ENCODE data around the gene KRTAP2-1.
A peak's percentile ranks its signal among the peaks of the same experiment; 100 is the strongest.
"Not testable (repeated sequence)": the region's sequence is repeated elsewhere in the genome, so short reads cannot be mapped to it uniquely, and the experiment has no call there.

KRTAP2-1 gene

DNA sequence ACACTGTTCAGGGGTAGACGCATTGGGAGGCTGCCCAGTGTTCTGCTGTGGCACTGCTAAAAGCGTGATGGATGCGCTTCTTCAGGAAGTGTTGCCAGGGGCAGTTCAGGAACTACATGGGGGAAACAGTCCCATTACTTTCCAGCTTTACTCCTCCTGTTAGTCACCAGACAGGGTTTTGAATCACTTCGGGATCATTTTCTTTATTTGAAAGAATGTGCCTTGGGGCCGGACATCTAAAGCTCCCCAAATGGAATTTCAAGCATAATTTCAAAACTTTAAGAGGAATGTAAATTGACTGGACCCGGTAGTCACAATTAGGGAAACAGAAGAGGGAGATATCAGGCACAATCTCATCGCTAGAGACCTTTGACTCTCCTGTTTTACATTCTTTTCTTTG is 1.3 kb upstream of the KRTAP2-1 start:
- Histone ChIP-seq H3K27ac (peak overlapping the region; percentile 81), H3K4me3 (peak overlapping the region; percentile 55), H3K9me3 (ENCODE audit: low read depth, low read length) (peaks cover 3% of the 10 kb centered on the region; the same call in 1 of the 2 replicates), H3K9ac (ENCODE audit: insufficient read length) (peak overlapping the region; percentile 46), H3K36me3 (ENCODE audit: insufficient read depth, low read length) (no peaks in the 10 kb centered on the region)
- DNase-seq (ENCODE audit: low read depth, low spot score) = no peak
- TF ChIP-seq FOXP2 (optimal IDR thresholded peaks at IDR 0.05; ENCODE audit: control extremely low read depth, extremely low read length, insufficient read depth) (no peak), EZH2 (IDR thresholded peaks at IDR 0.05) (no peak), POLR2AphosphoS5 (IDR thresholded peaks at IDR 0.05; ENCODE audit: borderline replicate concordance, low read depth, low read length) (no peak)

- no peak overlapping the region for H3K9ac ChIP-seq (ENCODE audit: insufficient read length)
Measured at GRCh38 chr17:41042953-41043352, 4.2 kb downstream of the KRTAP2-1 start.

GRCh38 chr17:41040783-41041571 is 6.1 kb downstream of the KRTAP2-1 start, which contains the start of gene KRTAP1-1:
KRTAP1-1 (minus strand) TSS chr17:41041450; CDS start chr17:41041397, 53 bp downstream.
- H3K27ac ChIP-seq; H3K36me3 ChIP-seq (ENCODE audit: insufficient read depth, low read length); H3K9ac ChIP-seq (ENCODE audit: insufficient read length); H3K4me3 ChIP-seq; DNase-seq (ENCODE audit: low read depth, low spot score); H3K9me3 ChIP-seq (ENCODE audit: low read depth, low read length): not testable (repeated sequence)

More at GRCh38 chr17:41042953-41043352, 4.2 kb downstream of the KRTAP2-1 start:
- no peak for TF ChIP-seq POLR2AphosphoS5 (IDR thresholded peaks at IDR 0.05; ENCODE audit: borderline replicate concordance, low read depth, low read length)
- TF ChIP-seq FOXP2 (optimal IDR thresholded peaks at IDR 0.05; ENCODE audit: control extremely low read depth, extremely low read length, insufficient read depth) = no peak
- TF ChIP-seq EZH2 (IDR thresholded peaks at IDR 0.05) = no peak
- Histone ChIP-seq H3K4me3 (no peak overlapping the region), H3K9me3 (ENCODE audit: low read depth, low read length) (peaks cover 6% of the 10 kb centered on the region; the same call in 1 of the 2 replicates), H3K36me3 (ENCODE audit: insufficient read depth, low read length) (no peaks in the 10 kb centered on the region), H3K27ac (no peak overlapping the region)
- no peak for DNase-seq (ENCODE audit: low read depth, low spot score)

- H3K9me3 ChIP-seq (ENCODE audit: low read depth, low read length) = peaks cover 5% of the 10 kb centered on the region; the same call in 1 of the 2 replicates
- H3K4me3 ChIP-seq = no peak overlapping the region
- TF ChIP-seq POLR2AphosphoS5 (IDR thresholded peaks at IDR 0.05; ENCODE audit: borderline replicate concordance, low read depth, low read length) = no peak
- no peak for TF ChIP-seq FOXP2 (optimal IDR thresholded peaks at IDR 0.05; ENCODE audit: control extremely low read depth, extremely low read length, insufficient read depth)
- no peak for TF ChIP-seq EZH2 (IDR thresholded peaks at IDR 0.05)
- no peak overlapping the region for H3K27ac ChIP-seq
- H3K9ac ChIP-seq (ENCODE audit: insufficient read length) = no peak overlapping the region
- no peak for DNase-seq (ENCODE audit: low read depth, low spot score)
- H3K36me3 ChIP-seq (ENCODE audit: insufficient read depth, low read length) = no peaks in the 10 kb centered on the region
Measured at GRCh38 chr17:41037853-41038350, 9.2 kb downstream of the KRTAP2-1 start.

DNA sequence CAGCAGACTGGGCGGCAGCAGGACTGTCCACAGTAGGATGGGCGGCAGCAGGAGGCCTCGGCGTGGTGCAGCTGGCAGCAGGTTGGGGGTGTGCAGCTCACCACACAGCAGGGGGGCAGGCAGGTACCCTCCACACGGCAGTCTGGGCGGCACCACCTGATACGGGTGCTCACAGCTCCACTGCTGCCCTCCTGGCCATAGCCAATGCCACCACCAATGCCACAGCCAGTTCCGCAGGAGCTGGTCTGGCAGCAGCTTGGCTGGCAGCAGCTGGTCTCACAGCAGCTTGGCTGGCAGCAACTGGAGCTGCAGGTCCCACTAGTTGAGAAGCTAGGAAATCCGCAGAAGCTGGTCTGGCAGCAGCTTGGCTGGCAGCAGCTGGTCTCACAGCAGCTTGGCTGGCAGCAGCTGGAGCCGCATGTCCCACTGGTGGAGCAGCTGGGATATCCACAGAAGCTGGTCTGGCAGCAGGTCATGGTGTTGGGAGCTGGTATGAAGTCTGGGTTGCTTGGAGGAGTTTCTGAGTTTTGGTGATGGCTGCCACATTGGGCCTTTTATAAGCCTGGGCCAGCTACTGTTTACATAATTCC is 12.7 kb downstream of the KRTAP2-1 start, which contains the start of gene KRTAP1-3:
TSS of gene KRTAP1-3 (minus strand) at position 529 of the 590 bp plus-strand sequence. CDS start at position 476, 53 bp downstream.
- H3K36me3 ChIP-seq (ENCODE audit: insufficient read depth, low read length); DNase-seq (ENCODE audit: low read depth, low spot score); H3K9ac ChIP-seq (ENCODE audit: insufficient read length); H3K4me3 ChIP-seq; H3K27ac ChIP-seq; H3K9me3 ChIP-seq (ENCODE audit: low read depth, low read length): not testable (repeated sequence)

- TF ChIP-seq EZH2 (IDR thresholded peaks at IDR 0.05) = no peak
- no peak for TF ChIP-seq POLR2AphosphoS5 (IDR thresholded peaks at IDR 0.05; ENCODE audit: borderline replicate concordance, low read depth, low read length)
- TF ChIP-seq FOXP2 (optimal IDR thresholded peaks at IDR 0.05; ENCODE audit: control extremely low read depth, extremely low read length, insufficient read depth) = no peak
- no peak within 1 kb of the TSS for H3K9ac ChIP-seq (ENCODE audit: insufficient read length)
Measured at GRCh38 chr17:41029633-41030245, 17.4 kb downstream of the KRTAP2-1 start, which contains the start of gene KRTAP1-4. KRTAP1-4 (minus strand) TSS chr17:41030195; CDS start chr17:41030078, 117 bp downstream.

GRCh38 chr17:41026715-41027471 is 20.2 kb downstream of the KRTAP2-1 start, which contains the start of gene KRTAP1-5:
KRTAP1-5 (minus strand) TSS chr17:41027208; CDS start chr17:41027155, 53 bp downstream.
- Histone ChIP-seq H3K4me3 (no peak within 1 kb of the TSS), H3K27ac (no peak within 1 kb of the TSS), H3K9ac (ENCODE audit: insufficient read length) (no peak within 1 kb of the TSS), H3K36me3 (ENCODE audit: insufficient read depth, low read length) (no peaks in the 10 kb centered on the region), H3K9me3 (ENCODE audit: low read depth, low read length) (no peaks in the 10 kb centered on the region)
- TF ChIP-seq FOXP2 (optimal IDR thresholded peaks at IDR 0.05; ENCODE audit: control extremely low read depth, extremely low read length, insufficient read depth) (no peak), POLR2AphosphoS5 (IDR thresholded peaks at IDR 0.05; ENCODE audit: borderline replicate concordance, low read depth, low read length) (no peak), EZH2 (IDR thresholded peaks at IDR 0.05) (no peak)
- no peak for DNase-seq (ENCODE audit: low read depth, low spot score)

More at GRCh38 chr17:41029633-41030245, 17.4 kb downstream of the KRTAP2-1 start, which contains the start of gene KRTAP1-4:
- no peaks in the 10 kb centered on the region for H3K36me3 ChIP-seq (ENCODE audit: insufficient read depth, low read length)
- H3K27ac ChIP-seq = no peak within 1 kb of the TSS
- H3K9me3 ChIP-seq (ENCODE audit: low read depth, low read length) = no peaks in the 10 kb centered on the region
- no peak for DNase-seq (ENCODE audit: low read depth, low spot score)
- no peak within 1 kb of the TSS for H3K4me3 ChIP-seq
